Dendritic cell treated with granulocyte-macrophage colony-stimulating factor and Interleukin-4, amounts not matched to agents 40 ng/mL and 50 ng/mL, for 4 days (primary cell): ENCODE data around the gene ACTR1A.

ENCODE experiments used
- H3K27ac Mint-ChIP-seq: one replicate; pipeline ENCODE4 v1.8.0; 2022; ENCODE audit warnings: mild to moderate bottlenecking, mixed read lengths
- H3K27me3 Mint-ChIP-seq: one replicate; pipeline ENCODE4 v1.8.0; 2022; ENCODE audit warnings: mild to moderate bottlenecking, mixed read lengths
- H3K36me3 Mint-ChIP-seq: one replicate; pipeline ENCODE4 v1.8.0; 2022; ENCODE audit warnings: low read depth, mixed read lengths
- H3K4me1 Mint-ChIP-seq: one replicate; pipeline ENCODE4 v1.8.0; 2022; ENCODE audit warnings: low read depth, mixed read lengths
- H3K4me3 Mint-ChIP-seq: one replicate; pipeline ENCODE4 v1.8.0; 2022; ENCODE audit warnings: mild to moderate bottlenecking, moderate library complexity, mixed read lengths
- H3K9me3 Mint-ChIP-seq: one replicate; pipeline ENCODE4 v1.8.0; 2022; ENCODE audit warnings: mixed read lengths
- intact Hi-C: fragments of 100-400 bp; cut with micrococcal nuclease; formaldehyde crosslinking; loops from one replicate; pipeline ENCODE4 v1.15.0; 2022

Gene ACTR1A

GRCh38 chr10:102450374-102451104, 52.0 kb downstream of the ACTR1A start:
- H3K9me3 Mint-ChIP-seq, result no peaks in the 10 kb centered on the region
- peak overlapping the region; percentile 83 for H3K4me3 Mint-ChIP-seq
- H3K36me3 Mint-ChIP-seq, result peaks cover 11% of the 10 kb centered on the region
- peak overlapping the region; percentile 89 for H3K27ac Mint-ChIP-seq
- no peaks in the 10 kb centered on the region for H3K27me3 Mint-ChIP-seq
- intact Hi-C loops, result no loop called here
- H3K4me1 Mint-ChIP-seq, result peaks cover 52% of the 10 kb centered on the region

- peaks cover 11% of the 10 kb centered on the region for H3K36me3 Mint-ChIP-seq
- H3K4me3 Mint-ChIP-seq, result peak overlapping the region; percentile 83
- H3K4me1 Mint-ChIP-seq, result peaks cover 52% of the 10 kb centered on the region
- H3K27ac Mint-ChIP-seq, result peak overlapping the region; percentile 87
- intact Hi-C loops, result no loop called here
- H3K9me3 Mint-ChIP-seq, result no peaks in the 10 kb centered on the region
- H3K27me3 Mint-ChIP-seq, result no peaks in the 10 kb centered on the region
These were observed 52.5 kb downstream of the ACTR1A start for GRCh38 chr10:102450124-102450373.

- Mint-ChIP-seq H3K27me3 (no peaks in the 10 kb centered on the region), H3K27ac (peak overlapping the region; percentile 87), H3K36me3 (peaks cover 11% of the 10 kb centered on the region), H3K9me3 (no peaks in the 10 kb centered on the region), H3K4me3 (peak overlapping the region; percentile 83), H3K4me1 (peaks cover 48% of the 10 kb centered on the region)
- intact Hi-C loops, result no loop called here
These were observed 53.0 kb downstream of the ACTR1A start for GRCh38 chr10:102449321-102450123.

GRCh38 chr10:102444851-102445250, 57.7 kb downstream of the ACTR1A start:
- peaks cover 13% of the 10 kb centered on the region for H3K36me3 Mint-ChIP-seq

GRCh38 chr10:102438374-102438773, 64.1 kb downstream of the ACTR1A start:
- Mint-ChIP-seq H3K9me3 (no peaks in the 10 kb centered on the region), H3K4me3 (peak overlapping the region; percentile 75), H3K27ac (peak overlapping the region; percentile 65), H3K36me3 (peaks cover 26% of the 10 kb centered on the region), H3K27me3 (no peaks in the 10 kb centered on the region), H3K4me1 (peaks cover 65% of the 10 kb centered on the region)
- intact Hi-C loops, result no loop called here

More at GRCh38 chr10:102444851-102445250, 57.7 kb downstream of the ACTR1A start:
- Mint-ChIP-seq H3K4me1 (peaks cover 27% of the 10 kb centered on the region), H3K27me3 (no peaks in the 10 kb centered on the region), H3K4me3 (no peak overlapping the region), H3K9me3 (no peaks in the 10 kb centered on the region), H3K27ac (no peak overlapping the region)
- intact Hi-C loops, result no loop called here

GRCh38 chr10:102437515-102437914, 65.0 kb downstream of the ACTR1A start:
- intact Hi-C loops, result no loop called here
- Mint-ChIP-seq H3K4me3 (peak overlapping the region; percentile 75), H3K36me3 (peaks cover 27% of the 10 kb centered on the region), H3K27ac (peak overlapping the region; percentile 65), H3K9me3 (no peaks in the 10 kb centered on the region), H3K4me1 (peaks cover 74% of the 10 kb centered on the region), H3K27me3 (no peaks in the 10 kb centered on the region)

GRCh38 chr10:102436312-102436711, 66.2 kb downstream of the ACTR1A start:
- no peaks in the 10 kb centered on the region for H3K9me3 Mint-ChIP-seq
- no peaks in the 10 kb centered on the region for H3K27me3 Mint-ChIP-seq
- peaks cover 75% of the 10 kb centered on the region for H3K4me1 Mint-ChIP-seq
- peak overlapping the region; percentile 75 for H3K4me3 Mint-ChIP-seq
- intact Hi-C loops, result no loop called here
- H3K36me3 Mint-ChIP-seq, result peaks cover 39% of the 10 kb centered on the region
- peak overlapping the region; percentile 87 for H3K27ac Mint-ChIP-seq

GRCh38 chr10:102435529-102436233, 66.8 kb downstream of the ACTR1A start:
- Mint-ChIP-seq H3K4me3 (peak overlapping the region; percentile 75), H3K27me3 (no peaks in the 10 kb centered on the region), H3K4me1 (peaks cover 69% of the 10 kb centered on the region), H3K36me3 (peaks cover 39% of the 10 kb centered on the region), H3K27ac (peak overlapping the region; percentile 87), H3K9me3 (no peaks in the 10 kb centered on the region)
- intact Hi-C loops, result loop anchor here (2.0 kb wide), 1 partner anchor 67 kb away; the partner anchor contains the start of genes ACTR1A and SUFU

- Mint-ChIP-seq H3K36me3 (peaks cover 39% of the 10 kb centered on the region), H3K27me3 (no peaks in the 10 kb centered on the region), H3K27ac (peak overlapping the region; percentile 87), H3K4me1 (peaks cover 67% of the 10 kb centered on the region), H3K9me3 (no peaks in the 10 kb centered on the region), H3K4me3 (peak overlapping the region; percentile 75)
- intact Hi-C loops, result loop anchor here (2.0 kb wide), 1 partner anchor 68 kb away; the partner anchor contains the start of genes ACTR1A and SUFU
These were observed 67.4 kb downstream of the ACTR1A start for GRCh38 chr10:102435133-102435497.

- peaks cover 67% of the 10 kb centered on the region for H3K4me1 Mint-ChIP-seq
- H3K36me3 Mint-ChIP-seq, result peaks cover 39% of the 10 kb centered on the region
- H3K27ac Mint-ChIP-seq, result peak overlapping the region; percentile 87
- H3K27me3 Mint-ChIP-seq, result no peaks in the 10 kb centered on the region
- peak overlapping the region; percentile 75 for H3K4me3 Mint-ChIP-seq
- intact Hi-C loops, result loop anchor here (2.0 kb wide), 1 partner anchor 68 kb away; the partner anchor contains the start of genes ACTR1A and SUFU
- no peaks in the 10 kb centered on the region for H3K9me3 Mint-ChIP-seq
These were observed 67.9 kb downstream of the ACTR1A start for GRCh38 chr10:102434394-102435132.

GRCh38 chr10:102433619-102434046, 68.9 kb downstream of the ACTR1A start:
- no peaks in the 10 kb centered on the region for H3K27me3 Mint-ChIP-seq
- H3K4me3 Mint-ChIP-seq, result peak overlapping the region; percentile 92
- H3K4me1 Mint-ChIP-seq, result peaks cover 65% of the 10 kb centered on the region
- H3K9me3 Mint-ChIP-seq, result no peaks in the 10 kb centered on the region
- peaks cover 33% of the 10 kb centered on the region for H3K36me3 Mint-ChIP-seq
- intact Hi-C loops, result loop anchor here (2.0 kb wide), 2 partner anchors 19 to 69 kb away; partner anchors contain the start of genes ACTR1A and SUFU
- H3K27ac Mint-ChIP-seq, result peak overlapping the region; percentile 87

GRCh38 chr10:102432162-102432950, 70.2 kb downstream of the ACTR1A start, which contains the start of gene CUEDC2:
Gene CUEDC2 (minus strand): TSS chr10:102432574. CDS start chr10:102425188, 7,386 bp downstream.
- Mint-ChIP-seq H3K4me1 (peaks cover 57% of the 10 kb centered on the region), H3K36me3 (peaks cover 24% of the 10 kb centered on the region), H3K27ac (peak within 1 kb of the TSS; percentile 87), H3K9me3 (no peaks in the 10 kb centered on the region), H3K4me3 (peak within 1 kb of the TSS; percentile 92), H3K27me3 (no peaks in the 10 kb centered on the region)
- intact Hi-C loops, result loop anchor here (2.0 kb wide), 1 partner anchor 20 kb away; no protein-coding TSS in a partner anchor
